Measurements from ENCODE around the gene BRAT1.

DNA sequence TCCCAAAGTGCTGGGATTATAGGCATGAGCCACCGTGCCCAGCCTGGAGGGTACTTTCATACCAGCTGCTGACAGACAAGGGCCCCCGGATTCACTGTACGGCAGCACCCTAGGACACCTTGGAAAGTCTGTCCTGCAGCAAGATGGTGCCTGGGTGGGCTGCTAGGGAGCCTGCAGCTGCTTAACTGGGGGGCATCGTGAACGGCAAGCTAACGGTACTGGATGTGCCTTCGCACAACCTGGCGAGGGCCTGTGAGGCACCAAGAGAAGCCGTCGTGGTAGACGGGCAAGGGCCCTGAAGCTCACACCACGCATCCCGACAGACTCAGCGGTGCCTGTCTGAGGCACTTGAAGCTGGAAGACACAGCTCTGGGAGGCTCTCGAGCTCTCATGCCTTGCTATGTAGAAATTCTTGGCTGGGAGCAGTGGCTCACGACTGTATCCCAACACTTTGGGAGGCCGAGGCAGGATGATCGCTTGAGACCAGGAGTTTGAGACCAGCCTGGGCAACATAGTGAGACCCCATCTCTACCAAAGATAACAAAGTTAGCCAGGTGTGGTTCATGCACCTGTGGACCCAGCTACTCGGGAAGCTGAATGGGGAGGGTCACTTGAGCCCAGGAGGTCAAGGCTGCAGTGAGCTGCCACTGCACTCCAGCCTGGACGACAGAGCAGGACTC, 9.4 kb downstream of the BRAT1 start:
- TF ChIP-seq, protein P1, sequence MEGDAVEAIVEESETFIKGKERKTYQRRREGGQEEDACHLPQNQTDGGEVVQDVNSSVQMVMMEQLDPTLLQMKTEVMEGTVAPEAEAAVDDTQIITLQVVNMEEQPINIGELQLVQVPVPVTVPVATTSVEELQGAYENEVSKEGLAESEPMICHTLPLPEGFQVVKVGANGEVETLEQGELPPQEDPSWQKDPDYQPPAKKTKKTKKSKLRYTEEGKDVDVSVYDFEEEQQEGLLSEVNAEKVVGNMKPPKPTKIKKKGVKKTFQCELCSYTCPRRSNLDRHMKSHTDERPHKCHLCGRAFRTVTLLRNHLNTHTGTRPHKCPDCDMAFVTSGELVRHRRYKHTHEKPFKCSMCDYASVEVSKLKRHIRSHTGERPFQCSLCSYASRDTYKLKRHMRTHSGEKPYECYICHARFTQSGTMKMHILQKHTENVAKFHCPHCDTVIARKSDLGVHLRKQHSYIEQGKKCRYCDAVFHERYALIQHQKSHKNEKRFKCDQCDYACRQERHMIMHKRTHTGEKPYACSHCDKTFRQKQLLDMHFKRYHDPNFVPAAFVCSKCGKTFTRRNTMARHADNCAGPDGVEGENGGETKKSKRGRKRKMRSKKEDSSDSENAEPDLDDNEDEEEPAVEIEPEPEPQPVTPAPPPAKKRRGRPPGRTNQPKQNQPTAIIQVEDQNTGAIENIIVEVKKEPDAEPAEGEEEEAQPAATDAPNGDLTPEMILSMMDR (IDR thresholded peaks at IDR 0.05): no peak
- TF ChIP-seq ZNF423 (CRISPR knock-in tag; IDR thresholded peaks at IDR 0.05) (no peak), FOXK1 (CRISPR knock-in tag; IDR thresholded peaks at IDR 0.05) (no peak), ZNF416 (CRISPR knock-in tag; IDR thresholded peaks at IDR 0.05) (no peak), IRF2 (CRISPR knock-in tag; IDR thresholded peaks at IDR 0.05; ENCODE audit: borderline replicate concordance, low read depth) (no peak), ZNF263 (CRISPR knock-in tag; IDR thresholded peaks at IDR 0.05; ENCODE audit: low read depth) (no peak), SP1 (CRISPR knock-in tag; conservative IDR thresholded peaks at IDR 0.05) (no peak)
- TF ChIP-seq, protein P2, sequence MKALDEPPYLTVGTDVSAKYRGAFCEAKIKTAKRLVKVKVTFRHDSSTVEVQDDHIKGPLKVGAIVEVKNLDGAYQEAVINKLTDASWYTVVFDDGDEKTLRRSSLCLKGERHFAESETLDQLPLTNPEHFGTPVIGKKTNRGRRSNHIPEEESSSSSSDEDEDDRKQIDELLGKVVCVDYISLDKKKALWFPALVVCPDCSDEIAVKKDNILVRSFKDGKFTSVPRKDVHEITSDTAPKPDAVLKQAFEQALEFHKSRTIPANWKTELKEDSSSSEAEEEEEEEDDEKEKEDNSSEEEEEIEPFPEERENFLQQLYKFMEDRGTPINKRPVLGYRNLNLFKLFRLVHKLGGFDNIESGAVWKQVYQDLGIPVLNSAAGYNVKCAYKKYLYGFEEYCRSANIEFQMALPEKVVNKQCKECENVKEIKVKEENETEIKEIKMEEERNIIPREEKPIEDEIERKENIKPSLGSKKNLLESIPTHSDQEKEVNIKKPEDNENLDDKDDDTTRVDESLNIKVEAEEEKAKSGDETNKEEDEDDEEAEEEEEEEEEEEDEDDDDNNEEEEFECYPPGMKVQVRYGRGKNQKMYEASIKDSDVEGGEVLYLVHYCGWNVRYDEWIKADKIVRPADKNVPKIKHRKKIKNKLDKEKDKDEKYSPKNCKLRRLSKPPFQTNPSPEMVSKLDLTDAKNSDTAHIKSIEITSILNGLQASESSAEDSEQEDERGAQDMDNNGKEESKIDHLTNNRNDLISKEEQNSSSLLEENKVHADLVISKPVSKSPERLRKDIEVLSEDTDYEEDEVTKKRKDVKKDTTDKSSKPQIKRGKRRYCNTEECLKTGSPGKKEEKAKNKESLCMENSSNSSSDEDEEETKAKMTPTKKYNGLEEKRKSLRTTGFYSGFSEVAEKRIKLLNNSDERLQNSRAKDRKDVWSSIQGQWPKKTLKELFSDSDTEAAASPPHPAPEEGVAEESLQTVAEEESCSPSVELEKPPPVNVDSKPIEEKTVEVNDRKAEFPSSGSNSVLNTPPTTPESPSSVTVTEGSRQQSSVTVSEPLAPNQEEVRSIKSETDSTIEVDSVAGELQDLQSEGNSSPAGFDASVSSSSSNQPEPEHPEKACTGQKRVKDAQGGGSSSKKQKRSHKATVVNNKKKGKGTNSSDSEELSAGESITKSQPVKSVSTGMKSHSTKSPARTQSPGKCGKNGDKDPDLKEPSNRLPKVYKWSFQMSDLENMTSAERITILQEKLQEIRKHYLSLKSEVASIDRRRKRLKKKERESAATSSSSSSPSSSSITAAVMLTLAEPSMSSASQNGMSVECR (CRISPR knock-in tag; IDR thresholded peaks at IDR 0.05; ENCODE audit: borderline replicate concordance): no peak
- TF ChIP-seq, protein P3, sequence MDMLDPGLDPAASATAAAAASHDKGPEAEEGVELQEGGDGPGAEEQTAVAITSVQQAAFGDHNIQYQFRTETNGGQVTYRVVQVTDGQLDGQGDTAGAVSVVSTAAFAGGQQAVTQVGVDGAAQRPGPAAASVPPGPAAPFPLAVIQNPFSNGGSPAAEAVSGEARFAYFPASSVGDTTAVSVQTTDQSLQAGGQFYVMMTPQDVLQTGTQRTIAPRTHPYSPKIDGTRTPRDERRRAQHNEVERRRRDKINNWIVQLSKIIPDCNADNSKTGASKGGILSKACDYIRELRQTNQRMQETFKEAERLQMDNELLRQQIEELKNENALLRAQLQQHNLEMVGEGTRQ (CRISPR knock-in tag; IDR thresholded peaks at IDR 0.05): no peak
- TF ChIP-seq, protein P4, sequence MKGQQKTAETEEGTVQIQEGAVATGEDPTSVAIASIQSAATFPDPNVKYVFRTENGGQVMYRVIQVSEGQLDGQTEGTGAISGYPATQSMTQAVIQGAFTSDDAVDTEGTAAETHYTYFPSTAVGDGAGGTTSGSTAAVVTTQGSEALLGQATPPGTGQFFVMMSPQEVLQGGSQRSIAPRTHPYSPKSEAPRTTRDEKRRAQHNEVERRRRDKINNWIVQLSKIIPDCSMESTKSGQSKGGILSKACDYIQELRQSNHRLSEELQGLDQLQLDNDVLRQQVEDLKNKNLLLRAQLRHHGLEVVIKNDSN (CRISPR knock-in tag; IDR thresholded peaks at IDR 0.05): no peak
- TF ChIP-seq, protein P5, sequence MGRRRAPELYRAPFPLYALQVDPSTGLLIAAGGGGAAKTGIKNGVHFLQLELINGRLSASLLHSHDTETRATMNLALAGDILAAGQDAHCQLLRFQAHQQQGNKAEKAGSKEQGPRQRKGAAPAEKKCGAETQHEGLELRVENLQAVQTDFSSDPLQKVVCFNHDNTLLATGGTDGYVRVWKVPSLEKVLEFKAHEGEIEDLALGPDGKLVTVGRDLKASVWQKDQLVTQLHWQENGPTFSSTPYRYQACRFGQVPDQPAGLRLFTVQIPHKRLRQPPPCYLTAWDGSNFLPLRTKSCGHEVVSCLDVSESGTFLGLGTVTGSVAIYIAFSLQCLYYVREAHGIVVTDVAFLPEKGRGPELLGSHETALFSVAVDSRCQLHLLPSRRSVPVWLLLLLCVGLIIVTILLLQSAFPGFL (CRISPR knock-in tag; IDR thresholded peaks at IDR 0.05; ENCODE audit: borderline replicate concordance): no peak
- TF ChIP-seq, protein P6, sequence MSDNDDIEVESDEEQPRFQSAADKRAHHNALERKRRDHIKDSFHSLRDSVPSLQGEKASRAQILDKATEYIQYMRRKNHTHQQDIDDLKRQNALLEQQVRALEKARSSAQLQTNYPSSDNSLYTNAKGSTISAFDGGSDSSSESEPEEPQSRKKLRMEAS (CRISPR knock-in tag; IDR thresholded peaks at IDR 0.05): no peak
- TF ChIP-seq, protein P7, sequence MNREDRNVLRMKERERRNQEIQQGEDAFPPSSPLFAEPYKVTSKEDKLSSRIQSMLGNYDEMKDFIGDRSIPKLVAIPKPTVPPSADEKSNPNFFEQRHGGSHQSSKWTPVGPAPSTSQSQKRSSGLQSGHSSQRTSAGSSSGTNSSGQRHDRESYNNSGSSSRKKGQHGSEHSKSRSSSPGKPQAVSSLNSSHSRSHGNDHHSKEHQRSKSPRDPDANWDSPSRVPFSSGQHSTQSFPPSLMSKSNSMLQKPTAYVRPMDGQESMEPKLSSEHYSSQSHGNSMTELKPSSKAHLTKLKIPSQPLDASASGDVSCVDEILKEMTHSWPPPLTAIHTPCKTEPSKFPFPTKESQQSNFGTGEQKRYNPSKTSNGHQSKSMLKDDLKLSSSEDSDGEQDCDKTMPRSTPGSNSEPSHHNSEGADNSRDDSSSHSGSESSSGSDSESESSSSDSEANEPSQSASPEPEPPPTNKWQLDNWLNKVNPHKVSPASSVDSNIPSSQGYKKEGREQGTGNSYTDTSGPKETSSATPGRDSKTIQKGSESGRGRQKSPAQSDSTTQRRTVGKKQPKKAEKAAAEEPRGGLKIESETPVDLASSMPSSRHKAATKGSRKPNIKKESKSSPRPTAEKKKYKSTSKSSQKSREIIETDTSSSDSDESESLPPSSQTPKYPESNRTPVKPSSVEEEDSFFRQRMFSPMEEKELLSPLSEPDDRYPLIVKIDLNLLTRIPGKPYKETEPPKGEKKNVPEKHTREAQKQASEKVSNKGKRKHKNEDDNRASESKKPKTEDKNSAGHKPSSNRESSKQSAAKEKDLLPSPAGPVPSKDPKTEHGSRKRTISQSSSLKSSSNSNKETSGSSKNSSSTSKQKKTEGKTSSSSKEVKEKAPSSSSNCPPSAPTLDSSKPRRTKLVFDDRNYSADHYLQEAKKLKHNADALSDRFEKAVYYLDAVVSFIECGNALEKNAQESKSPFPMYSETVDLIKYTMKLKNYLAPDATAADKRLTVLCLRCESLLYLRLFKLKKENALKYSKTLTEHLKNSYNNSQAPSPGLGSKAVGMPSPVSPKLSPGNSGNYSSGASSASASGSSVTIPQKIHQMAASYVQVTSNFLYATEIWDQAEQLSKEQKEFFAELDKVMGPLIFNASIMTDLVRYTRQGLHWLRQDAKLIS (CRISPR knock-in tag; IDR thresholded peaks at IDR 0.05; ENCODE audit: borderline replicate concordance): no peak

Data from WTC11 (cell line).